IMR-90 (cell line): ENCODE data around the gene SLC1A7.

ENCODE experiments used
- POLR2A ChIP-seq: IDR thresholded peaks from 2 replicates; pipeline ENCODE4 v1.6.1; 2012; ENCODE audit warnings: mild to moderate bottlenecking, low read depth, low read length
- USF2 ChIP-seq: fragments of 150-350 bp; IDR thresholded peaks from 2 replicates; pipeline ENCODE4 v1.6.1; 2017; ENCODE audit warnings: mild to moderate bottlenecking, antibody characterized with exemption, low read length, low read depth

GRCh38 chr1:53144201-53144600, 1.8 kb upstream of the SLC1A7 start:
- TF ChIP-seq USF2 (no peak), POLR2A (no peak)
